Heart left ventricle (tissue), 13 donors: Measurements from ENCODE around the gene SCN1B.
"Not testable (repeated sequence)": the region's sequence is repeated elsewhere in the genome, so short reads cannot be mapped to it uniquely, and the experiment has no call there.

Experiments used
- CTCF ChIP-seq, 12 donors: fragments of 200-600 bp; sonication (generic) in 4 of 12; IDR thresholded peaks; one replicate each; pipeline versions ENCODE4 v1.5.0 to v1.8.0; 2018 to 2022; ENCODE audit warnings: antibody characterized with exemption in 12 of 12, mild to moderate bottlenecking in 5 of 12
- POLR2A ChIP-seq, 2 donors: fragments of 450-650 bp; IDR thresholded peaks; one replicate each; pipeline ENCODE4 v1.6.1; 2017; ENCODE audit warnings: antibody characterized with exemption in 2 of 2, mild to moderate bottlenecking in 2 of 2, moderate library complexity in 2 of 2
- donor health status: ischemic (EF 13 %, LVEDD 7.1; RV severe dilation, severe dysfunction).
- donor health status: DM: no; HTN: yes; CAD: no.
- donor health status: DM: no; HTN: no; CAD: no.
- donor health status: ischemic (EF 25% LVEDD 6.9; RV normal size, moderate dysfunction).
- donor health status: ischemic (EF 25% LVEDD 5.7; RV mildly dilated, moderate dysfunction).
- donor health status: ischemic (EF 35%, LVEDD 5.7; RV mildly dilated, moderate dysfunction).
- donor health status: nonischemic (EF 11% LVEDD 7.7; RV severe dilation, severe dysfunction).
- donor health status: DM: yes; HTN: yes; CAD: no.
- donor health status: PGD.
- donor health status: ischemic (EF 29% LVEDD 5.4; RV normal size, mild dysfunction).
- donor health status: nonischemic (EF 23%, LVEDD 6.1; RV moderate dilation, normal function).

DNA sequence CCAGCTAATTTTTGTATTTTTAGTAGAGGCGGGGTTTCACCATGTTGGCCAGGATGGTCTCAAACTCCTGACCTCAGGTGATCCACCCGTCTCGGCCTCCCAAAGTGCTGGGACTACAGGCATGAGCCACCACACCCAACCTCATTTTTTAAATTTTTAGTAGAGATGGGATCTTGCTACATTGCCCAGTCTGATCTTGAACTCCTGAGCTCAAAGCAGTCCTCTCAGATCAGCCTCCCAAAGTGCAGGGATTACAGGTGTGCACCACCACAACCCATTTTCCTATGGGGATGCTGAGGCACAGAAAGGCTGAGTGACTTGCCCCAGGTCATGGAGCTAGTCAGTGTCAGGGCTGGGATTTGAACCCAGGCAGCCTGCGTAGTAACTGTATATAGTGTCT is 21.0 kb downstream of the SCN1B start:
- not testable (repeated sequence) for TF ChIP-seq POLR2A, CTCF (IDR thresholded peaks at IDR 0.05)
